Stomach (tissue), 9 donors: ENCODE data around the gene HS6ST1. TPM values are rescaled to one million over a fixed set of nuclear protein-coding genes. Genes with fewer than 3 reads are reported as not detected.
"Not testable (repeated sequence)": the region's sequence is repeated elsewhere in the genome, so short reads cannot be mapped to it uniquely, and the experiment has no call there.

ENCODE experiments used
- DNase-seq, 2 donors: peaks; one replicate each; pipeline versions ENCODE4 v3.0.0 to v3.0.0-alpha.2; 2013 to 2019
- H3K27ac ChIP-seq, 5 donors: fragments of 200-600 bp in 4 of 5; sonication (generic) in 4 of 5; one replicate each; pipeline ENCODE4 v1.5.1; 2013 to 2019; ENCODE audit warnings: mild to moderate bottlenecking in 1 of 5, moderate library complexity in 1 of 5
- H3K27me3 ChIP-seq, 3 donors: fragments of 200-600 bp; sonication (generic); one replicate each; pipeline ENCODE4 v1.5.1; 2017 to 2019; ENCODE audit warnings: mixed run types in 1 of 3
- H3K36me3 ChIP-seq, 4 donors: fragments of 200-600 bp; sonication (generic); 1 replicate in 3 of 4; 2 replicates in 1 of 4; pipeline ENCODE4 v1.5.1; 2016 to 2019
- H3K4me1 ChIP-seq, 4 donors: fragments of 200-600 bp; sonication (generic); one replicate each; pipeline ENCODE4 v1.5.1; 2016 to 2019
- H3K4me3 ChIP-seq, 4 donors: fragments of 200-600 bp; sonication (generic) in 3 of 4; one replicate each; pipeline ENCODE4 v1.5.1; 2016 to 2019; ENCODE audit warnings: mild to moderate bottlenecking in 1 of 4
- H3K9me3 ChIP-seq, 4 donors: fragments of 200-600 bp; sonication (generic); one replicate each; pipeline ENCODE4 v1.5.1; 2016 to 2019
- EP300 ChIP-seq: sonication (generic); formaldehyde crosslinking; IDR thresholded peaks from one replicate; pipeline ENCODE4 v1.6.1; 2017; ENCODE audit warnings: antibody characterized with exemption
- POLR2A ChIP-seq, 4 donors: fragments of 450-650 bp; IDR thresholded peaks; one replicate each; pipeline ENCODE4 v1.6.1; 2016; ENCODE audit warnings: antibody characterized with exemption in 4 of 4, control low read depth in 2 of 4, mild to moderate bottlenecking in 1 of 4, moderate library complexity in 1 of 4
- POLR2AphosphoS5 ChIP-seq, 3 donors: sonication (generic); formaldehyde crosslinking; IDR thresholded peaks; one replicate each; pipeline ENCODE4 v1.6.1; 2016; ENCODE audit warnings: antibody characterized with exemption in 3 of 3
- WGBS, 5 donors: extraction: QIAGEN DNeasy Blood & Tissue Kit in 3 of 5; methylation state at CpG; one replicate each; pipeline versions ENCODE4 v1.1.5 to v1.1.7; 2013 to 2018; 5-methylcytosine and 5-hydroxymethylcytosine counted together
- intact Hi-C: fragments of 100-400 bp; cut with DNase I; formaldehyde crosslinking; loops from one replicate; pipeline ENCODE4 v1.15.1; 2023; ENCODE audit warnings: low total_unique reads
- polyA plus RNA-seq, 3 donors: library from polyadenylated mRNA; stranded (reverse); fragments of 200-250 nt; gene quantifications; one replicate each; pipeline ENCODE4 v1.2.3, GENCODE V29; 2013
- total RNA-seq, 5 donors: library from RNA; depleted of rRNA; stranded (reverse); fragments of >200 nt; gene quantifications; one replicate each; pipeline versions ENCODE4 v1.1.0 to v1.2.3, GENCODE V29; 2014 to 2016
- TF ChIP-seq, protein P1 (sequence below), 7 experiments: fragments of 450-650 bp in 4 of 7; fragments of 200-600 bp in 3 of 7; sonication (generic) in 3 of 7; IDR thresholded peaks; one replicate each; pipeline ENCODE4 v1.5.1; 2016 to 2019; ENCODE audit warnings: antibody characterized with exemption in 7 of 7, control low read depth in 2 of 7, mild to moderate bottlenecking in 1 of 7
- donor health status: healthy with polysubstance abuse.
- donor health status: Bipolar disorder and iron deficiency.
- donor health status: healthy.

Gene HS6ST1
- total and polyA plus RNA-seq, 8 donors = 2.9 to 178 (median 12.8) TPM

DNA sequence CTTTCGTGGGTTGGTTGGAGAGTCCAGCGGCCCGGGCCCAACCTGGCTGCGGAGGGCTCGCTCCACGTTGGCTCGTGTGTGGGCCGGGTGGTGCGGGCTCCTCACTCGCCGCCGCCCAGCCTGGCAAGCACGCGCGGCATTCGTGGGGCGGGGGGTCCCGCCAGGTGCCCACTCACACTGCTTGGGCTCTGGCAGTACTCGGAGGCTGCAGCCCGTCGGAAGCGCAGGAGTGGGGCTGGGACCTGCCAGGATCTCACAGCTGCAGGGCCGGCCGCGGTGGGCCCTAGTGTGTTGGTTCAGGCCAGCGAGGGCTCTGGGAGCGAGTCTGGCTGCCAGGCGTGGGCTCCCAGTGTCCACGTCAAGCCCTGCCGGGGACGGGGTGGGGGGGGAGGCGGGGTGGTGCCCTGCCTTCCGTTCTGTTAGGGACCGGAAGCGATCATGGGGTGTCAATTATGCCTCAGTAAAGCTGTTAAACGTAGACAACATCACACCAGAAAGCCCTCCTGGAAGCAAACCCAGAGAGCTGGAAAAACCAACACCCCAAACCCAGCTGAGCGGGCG, 1.0 kb upstream of the HS6ST1 start:
- Histone ChIP-seq H3K4me3 (peak overlapping the region; percentile 65 to 80 (median 70)), H3K4me1 (peaks cover 28 to 58% (median 57%) of the 10 kb centered on the region in 4 donors), H3K36me3 (peaks cover 0 to 2% (median 0%) of the 10 kb centered on the region in 4 donors), H3K9me3 (no peaks in the 10 kb centered on the region), H3K27ac (peak overlapping the region in 2 of 5 donors; percentile 70 to 78), H3K27me3 (peaks cover 0 to 4% (median 0%) of the 10 kb centered on the region in 3 donors)
- no peak for TF ChIP-seq EP300
- TF ChIP-seq POLR2A (IDR thresholded peaks at IDR 0.05) = no peak
- no peak for TF ChIP-seq POLR2AphosphoS5 (IDR thresholded peaks at IDR 0.05)
- TF ChIP-seq, protein P1, sequence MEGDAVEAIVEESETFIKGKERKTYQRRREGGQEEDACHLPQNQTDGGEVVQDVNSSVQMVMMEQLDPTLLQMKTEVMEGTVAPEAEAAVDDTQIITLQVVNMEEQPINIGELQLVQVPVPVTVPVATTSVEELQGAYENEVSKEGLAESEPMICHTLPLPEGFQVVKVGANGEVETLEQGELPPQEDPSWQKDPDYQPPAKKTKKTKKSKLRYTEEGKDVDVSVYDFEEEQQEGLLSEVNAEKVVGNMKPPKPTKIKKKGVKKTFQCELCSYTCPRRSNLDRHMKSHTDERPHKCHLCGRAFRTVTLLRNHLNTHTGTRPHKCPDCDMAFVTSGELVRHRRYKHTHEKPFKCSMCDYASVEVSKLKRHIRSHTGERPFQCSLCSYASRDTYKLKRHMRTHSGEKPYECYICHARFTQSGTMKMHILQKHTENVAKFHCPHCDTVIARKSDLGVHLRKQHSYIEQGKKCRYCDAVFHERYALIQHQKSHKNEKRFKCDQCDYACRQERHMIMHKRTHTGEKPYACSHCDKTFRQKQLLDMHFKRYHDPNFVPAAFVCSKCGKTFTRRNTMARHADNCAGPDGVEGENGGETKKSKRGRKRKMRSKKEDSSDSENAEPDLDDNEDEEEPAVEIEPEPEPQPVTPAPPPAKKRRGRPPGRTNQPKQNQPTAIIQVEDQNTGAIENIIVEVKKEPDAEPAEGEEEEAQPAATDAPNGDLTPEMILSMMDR (IDR thresholded peaks at IDR 0.05) = no peak
- intact Hi-C loops = no loop called here
- 61 to 84% (median 80%) methylated on average over 4 to 38 of the region's 38 CpGs for WGBS, 5 donors
- DNase-seq = peak; percentile 13 to 25

DNA sequence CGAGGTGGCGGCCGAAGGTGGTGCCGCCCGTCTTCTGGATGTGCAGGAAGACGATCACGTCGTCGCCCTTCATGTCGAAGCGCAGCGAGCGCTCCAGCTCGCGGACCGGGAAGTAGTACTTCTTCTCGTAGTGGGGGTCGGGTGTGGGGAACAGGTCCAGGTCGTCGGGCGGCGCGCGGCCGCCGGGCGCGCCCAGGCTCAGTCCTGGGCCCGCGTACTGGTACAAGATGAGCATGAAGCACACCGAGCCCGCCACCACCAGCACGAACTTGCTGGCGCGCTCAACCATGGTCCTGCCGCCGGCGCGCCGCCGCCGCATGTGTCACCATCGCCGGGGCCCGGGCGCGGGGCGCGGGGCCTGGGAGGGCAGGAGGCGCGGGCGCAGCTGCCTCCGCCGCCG, 423 bp downstream of the HS6ST1 start:
- H3K4me3 ChIP-seq = peak overlapping the region; percentile 65 to 86 (median 75)
- H3K9me3 ChIP-seq, H3K36me3 ChIP-seq, H3K27me3 ChIP-seq, intact Hi-C loops: not testable (repeated sequence)
- DNase-seq = peak; percentile 25 to 57
- 1 to 3% (median 1%) methylated on average over 25 to 44 of the region's 55 CpGs; no CpG with 5 or more reads in 2 of the 5 donors for WGBS, 5 donors
- H3K27ac ChIP-seq = peak overlapping the region in 3 of 5 donors; percentile 7 to 78 (median 70)
- peaks cover 42 to 71% (median 70%) of the 10 kb centered on the region in 4 donors for H3K4me1 ChIP-seq

DNA sequence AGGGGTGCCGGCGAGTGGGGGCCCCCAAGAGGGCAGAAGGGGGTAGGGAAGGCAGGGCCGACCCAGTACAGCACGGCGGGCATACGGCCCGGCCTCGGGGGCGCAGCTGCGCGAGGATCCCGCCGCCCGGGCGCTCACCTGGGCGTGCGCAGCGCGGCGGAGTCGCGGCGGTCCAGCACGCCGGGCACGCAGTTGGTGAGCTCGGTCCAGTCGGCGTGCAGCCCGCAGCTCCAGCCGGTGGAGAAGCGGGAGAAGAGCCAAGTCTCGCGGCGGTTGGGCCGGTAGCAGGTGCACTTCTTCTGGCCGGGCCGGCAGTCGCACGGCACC, 806 bp downstream of the HS6ST1 start:
- intact Hi-C loops, H3K27me3 ChIP-seq, DNase-seq, H3K36me3 ChIP-seq, H3K9me3 ChIP-seq: not testable (repeated sequence)
- Histone ChIP-seq H3K27ac (peak overlapping the region in 3 of 5 donors; percentile 43 to 71 (median 49)), H3K4me3 (peak overlapping the region; percentile 65 to 86 (median 75)), H3K4me1 (peaks cover 42 to 74% (median 70%) of the 10 kb centered on the region in 4 donors)
- 0 to 1% (median 0%) methylated on average over 2 to 29 of the region's 40 CpGs for WGBS, 5 donors

DNA sequence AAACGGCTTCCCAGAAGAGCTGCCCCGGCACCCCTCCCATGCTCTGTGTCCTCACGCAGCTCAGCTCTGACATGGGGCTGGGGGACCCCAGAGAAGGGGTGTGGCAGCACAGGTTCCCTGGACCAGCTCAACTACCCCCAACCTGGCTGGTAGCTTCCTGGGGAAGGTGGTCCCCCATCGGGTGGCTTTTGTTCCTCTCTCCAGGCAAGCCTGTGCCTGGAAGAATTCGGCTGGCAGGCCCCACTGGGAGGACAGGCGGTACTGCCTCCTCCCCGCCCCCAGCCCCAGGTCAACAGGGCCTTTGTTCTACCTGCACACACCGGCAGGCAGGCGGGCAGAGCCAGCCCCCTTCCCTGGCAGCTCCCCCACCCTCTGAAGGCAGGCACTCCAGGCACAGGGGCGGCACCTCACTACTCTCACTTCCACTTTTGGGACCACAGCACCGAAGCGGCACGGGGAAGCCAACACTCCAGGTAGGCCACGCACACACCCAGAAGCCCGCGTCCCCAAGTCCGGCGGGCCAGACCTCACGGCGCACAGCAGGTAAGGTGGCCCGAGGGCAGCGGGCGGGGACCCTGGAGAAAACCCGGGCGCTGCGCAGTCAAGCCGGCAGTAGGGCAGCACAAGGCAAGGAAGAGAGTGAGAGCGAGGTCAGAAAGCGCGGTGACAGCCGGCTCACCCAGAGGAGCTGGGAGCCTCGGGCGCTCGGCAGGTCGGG, 1.3 kb downstream of the HS6ST1 start:
- 1 to 5% (median 3%) methylated on average over 17 to 35 of the region's 35 CpGs for WGBS, 5 donors
- H3K27ac ChIP-seq = peak overlapping the region in 4 of 5 donors; percentile 43 to 71 (median 50)
- intact Hi-C loops = no loop called here

DNA sequence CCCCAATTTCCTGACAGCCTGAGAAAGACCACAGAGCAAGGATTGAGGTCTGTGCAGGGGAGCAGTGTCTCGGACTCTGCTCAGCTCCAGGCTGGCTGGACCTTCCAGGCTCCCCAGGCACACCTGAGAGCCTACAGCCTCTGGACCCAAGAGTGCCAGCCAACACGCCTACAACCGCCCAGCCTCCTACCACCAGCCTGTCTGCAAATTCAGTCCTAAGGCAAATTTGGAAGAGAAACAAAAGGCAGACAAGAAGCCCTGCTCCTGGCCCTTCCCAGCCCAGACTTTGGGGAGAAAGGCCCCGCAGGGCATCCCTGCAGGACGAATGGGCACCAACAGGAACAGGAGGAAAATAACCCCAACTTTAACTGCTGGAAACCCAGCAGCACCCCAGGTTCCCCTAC, 1.9 kb downstream of the HS6ST1 start:
- peak overlapping the region in 3 of 5 donors; percentile 43 to 71 (median 49) for H3K27ac ChIP-seq
- peaks cover 0 to 4% (median 0%) of the 10 kb centered on the region in 3 donors for H3K27me3 ChIP-seq
- peaks cover 0 to 8% (median 0%) of the 10 kb centered on the region in 4 donors for H3K36me3 ChIP-seq
- H3K9me3 ChIP-seq = no peaks in the 10 kb centered on the region
- H3K4me3 ChIP-seq = peak overlapping the region; percentile 65 to 86 (median 75)
- peak; percentile 25 to 30 for DNase-seq
- TF ChIP-seq POLR2A (IDR thresholded peaks at IDR 0.05) = no peak
- TF ChIP-seq POLR2AphosphoS5 (IDR thresholded peaks at IDR 0.05) = no peak
- TF ChIP-seq, protein P1 (IDR thresholded peaks at IDR 0.05) = no peak
- TF ChIP-seq EP300 = no peak
- WGBS, 5 donors = 24 to 44% (median 31%) methylated on average over 4 to 5 of the region's 5 CpGs
- peaks cover 42 to 72% (median 65%) of the 10 kb centered on the region in 4 donors for H3K4me1 ChIP-seq
- intact Hi-C loops = no loop called here

More for the DNA sequence above, 1.3 kb downstream of the HS6ST1 start:
- peaks cover 42 to 70% (median 65%) of the 10 kb centered on the region in 4 donors for H3K4me1 ChIP-seq
- DNase-seq = peak; percentile 43 to 67
- H3K27me3 ChIP-seq = peaks cover 0 to 4% (median 0%) of the 10 kb centered on the region in 3 donors
- TF ChIP-seq POLR2AphosphoS5 (IDR thresholded peaks at IDR 0.05) = no peak
- no peak for TF ChIP-seq POLR2A (IDR thresholded peaks at IDR 0.05)
- TF ChIP-seq, protein P1 (IDR thresholded peaks at IDR 0.05) = no peak
- no peak for TF ChIP-seq EP300
- peaks cover 0 to 8% (median 0%) of the 10 kb centered on the region in 4 donors for H3K36me3 ChIP-seq
- H3K4me3 ChIP-seq = peak overlapping the region; percentile 65 to 86 (median 75)
- H3K9me3 ChIP-seq = no peaks in the 10 kb centered on the region
